ENCODE data around the gene SIGLEC12. TPM values are rescaled to one million over a fixed set of nuclear protein-coding genes. Genes with fewer than 3 reads are reported as not detected.

Gene SIGLEC12
- total RNA-seq, 1 experiment from 2014 or later = not detected

- Histone ChIP-seq H3K27ac (ENCODE audit: low read length) (no peak overlapping the region), H3K9me3 (ENCODE audit: control insufficient read depth, insufficient read depth, low read depth, low read length) (no peaks in the 10 kb centered on the region), H3K36me3 (ENCODE audit: control insufficient read depth, insufficient read depth, low read length) (no peaks in the 10 kb centered on the region), H3K4me1 (ENCODE audit: control insufficient read depth, insufficient read depth, low read length) (no peaks in the 10 kb centered on the region), H3K4me3 (ENCODE audit: low read depth in 2 of 2, low read length in 2 of 2) (no peak overlapping the region), H3K27me3 (ENCODE audit: control insufficient read depth, insufficient read depth, low read length) (peaks cover 7% of the 10 kb centered on the region)
- in situ Hi-C loops (cut with HindIII; ENCODE audit: low pct_unique_long_range_greater_than_20kb, low sequenced_read_pairs) (no loop called here), intact Hi-C loops (cut with micrococcal nuclease; ENCODE audit: unreplicated experiment) (no loop called here)
- DNase-seq (ENCODE audit: low read depth, low spot score) (peak; percentile 39), ATAC-seq (peak; percentile 69)
- ChIA-PET CTCF (interaction anchor here (0.8 kb wide), 1 partner anchor 40 kb away, joined by 3 read pairs; no protein-coding TSS in a partner anchor), POLR2A (no interaction called here)
- BruUV-seq (replicated peaks) = no TSS peak
- TF ChIP-seq REST (IDR thresholded peaks at IDR 0.05; ENCODE audit: insufficient read depth in 1 of 2, low read depth in 2 of 2, low read length in 1 of 2) (no peak), CTCF (IDR thresholded peaks at IDR 0.05) (peak; percentile 81)
Observed at GRCh38 chr19:51514866-51515481, 13.4 kb upstream of the SIGLEC12 start.

DNA sequence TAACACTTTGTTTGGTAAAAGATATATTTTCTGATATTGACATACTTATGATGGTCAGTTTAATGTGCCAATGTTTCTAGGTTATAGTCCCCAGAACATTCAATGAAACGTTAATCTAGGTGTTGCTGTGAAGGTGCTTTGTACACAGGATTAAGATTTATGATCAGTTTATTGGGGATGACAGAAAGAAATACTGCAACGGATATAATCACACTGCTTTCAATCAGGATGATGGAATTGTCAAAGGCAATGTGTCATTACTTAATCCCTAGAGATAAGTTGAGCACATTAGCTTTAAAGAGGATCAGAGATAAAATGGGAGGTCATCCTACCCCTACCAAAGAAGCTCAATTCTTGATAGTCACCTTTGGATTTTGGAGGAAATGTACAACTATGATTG is 12.4 kb upstream of the SIGLEC12 start:
- Histone ChIP-seq H3K9me3 (ENCODE audit: control insufficient read depth, insufficient read depth, low read depth, low read length) (no peaks in the 10 kb centered on the region), H3K27ac (ENCODE audit: low read length) (no peak overlapping the region), H3K4me3 (ENCODE audit: low read depth in 2 of 2, low read length in 2 of 2) (no peak overlapping the region), H3K4me1 (ENCODE audit: control insufficient read depth, insufficient read depth, low read length) (no peaks in the 10 kb centered on the region), H3K36me3 (ENCODE audit: control insufficient read depth, insufficient read depth, low read length) (no peaks in the 10 kb centered on the region), H3K27me3 (ENCODE audit: control insufficient read depth, insufficient read depth, low read length) (peaks cover 7% of the 10 kb centered on the region)
- ATAC-seq (no peak), DNase-seq (ENCODE audit: low read depth, low spot score) (no peak)
- intact Hi-C loops (cut with micrococcal nuclease; ENCODE audit: unreplicated experiment) (no loop called here), in situ Hi-C loops (cut with HindIII; ENCODE audit: low pct_unique_long_range_greater_than_20kb, low sequenced_read_pairs) (no loop called here)
- CTCF ChIA-PET = interaction anchor here (0.8 kb wide), 1 partner anchor 39 kb away, joined by 3 read pairs; no protein-coding TSS in a partner anchor
- TF ChIP-seq TCF7L2 (IDR thresholded peaks at IDR 0.05; ENCODE audit: low read depth, low read length) (no peak), CTCF (IDR thresholded peaks at IDR 0.05) (no peak), SIN3A (IDR thresholded peaks at IDR 0.05; ENCODE audit: borderline replicate concordance, insufficient read depth, low read depth, low read length) (no peak)
- no TSS peak for BruUV-seq (replicated peaks)
- POLR2A ChIA-PET = no interaction called here

Data from Panc1 (cell line).